Fibroblast of skin of left biceps (primary cell): ENCODE data around the gene CDKN2AIPNL.
A peak's percentile ranks its signal among the peaks of the same experiment; 100 is the strongest.
"Not testable (repeated sequence)": the region's sequence is repeated elsewhere in the genome, so short reads cannot be mapped to it uniquely, and the experiment has no call there.

ENCODE experiments used
- DNase-seq, 2 experiments: peaks; one replicate each; pipeline ENCODE4 v3.0.0-alpha.2; 2013; ENCODE audit warnings: low read depth in 2 of 2

Gene CDKN2AIPNL

DNA sequence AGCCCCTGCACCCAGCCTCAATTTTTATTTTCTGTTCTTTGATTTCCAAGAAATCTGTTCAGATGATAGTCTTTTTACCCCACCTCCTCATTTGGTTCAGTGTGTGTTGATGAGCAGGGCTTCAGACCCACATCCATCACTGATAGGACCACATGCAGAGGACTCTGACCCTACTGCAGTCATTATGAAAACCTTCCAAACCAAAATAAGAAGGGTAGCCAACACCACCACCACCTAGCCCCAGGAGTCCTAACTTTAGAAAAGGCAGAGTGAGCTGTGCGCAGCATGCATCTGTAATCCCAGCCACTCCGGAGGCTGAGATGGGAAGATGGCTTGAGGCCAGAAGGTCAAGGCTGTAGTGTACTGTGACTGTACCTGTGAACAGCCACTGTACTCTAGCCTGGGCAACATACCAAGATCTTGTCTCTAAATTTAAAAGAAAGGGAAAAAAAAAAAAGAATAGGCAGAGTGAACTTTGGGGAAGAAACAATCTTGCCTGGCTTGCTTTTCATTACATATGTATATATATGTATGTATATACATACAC is 13.0 kb downstream of the CDKN2AIPNL start:
- DNase-seq, result no peak

- DNase-seq, result no peak
These were observed 14.5 kb downstream of the CDKN2AIPNL start for GRCh38 chr5:134397196-134397595.

DNA sequence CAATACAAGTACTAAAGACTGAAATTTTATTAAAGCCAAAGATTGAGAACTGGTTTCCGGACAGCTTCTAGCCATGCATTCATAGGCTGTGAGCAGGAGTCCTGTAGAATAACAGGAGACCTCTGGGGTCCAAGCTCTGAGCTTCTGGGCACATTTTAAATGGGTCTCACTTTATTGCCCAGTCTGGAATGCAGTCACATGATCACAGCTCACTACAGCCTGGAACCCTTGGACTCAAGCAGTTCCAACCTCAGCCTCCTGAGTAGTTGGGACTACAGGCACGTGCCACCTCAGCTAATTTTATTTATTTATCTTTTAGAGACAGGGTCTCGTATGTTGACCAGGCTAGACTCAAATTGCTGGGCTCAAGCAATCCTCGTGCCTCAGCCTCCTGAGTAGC is 15.4 kb downstream of the CDKN2AIPNL start:
- DNase-seq, result no peak

DNA sequence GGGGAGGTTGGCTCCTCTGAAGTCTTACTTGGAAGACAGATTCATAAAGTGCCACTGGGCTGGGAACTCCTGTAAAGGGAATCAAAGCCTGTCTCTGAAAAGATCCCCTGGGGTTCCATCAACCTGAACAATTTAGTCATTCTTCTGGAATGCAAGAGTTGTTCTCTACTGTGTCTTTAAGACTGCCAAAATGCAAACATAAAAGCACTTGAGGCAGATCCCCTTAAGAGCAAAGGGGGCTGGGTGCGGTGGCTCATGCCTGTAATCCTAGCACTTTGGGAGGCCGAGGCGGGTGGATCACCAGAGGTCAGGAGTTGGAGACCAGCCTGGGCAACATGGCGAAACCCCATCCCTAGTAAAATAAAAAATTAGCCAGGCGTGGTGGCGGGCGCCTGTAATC is 16.7 kb downstream of the CDKN2AIPNL start:
- no peak for DNase-seq

DNA sequence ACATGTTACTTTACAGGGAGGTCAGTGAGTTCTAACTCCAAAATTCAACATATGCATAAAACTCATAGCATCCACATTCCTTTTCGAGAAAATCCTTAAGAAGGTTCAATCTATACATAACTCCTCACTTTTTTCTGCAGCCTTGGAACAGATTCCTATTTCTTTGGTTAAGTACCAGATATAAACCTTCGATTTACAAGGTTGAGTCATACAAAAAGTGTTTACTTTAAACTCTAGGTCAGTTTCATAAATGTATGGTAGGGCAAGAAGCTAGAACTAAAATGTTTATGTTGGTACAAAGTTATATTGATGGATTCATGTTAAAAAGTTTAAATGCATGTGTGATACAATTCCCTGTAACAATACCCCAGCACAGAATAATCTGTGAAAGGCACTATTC is 19.4 kb downstream of the CDKN2AIPNL start:
- no peak for DNase-seq

DNA sequence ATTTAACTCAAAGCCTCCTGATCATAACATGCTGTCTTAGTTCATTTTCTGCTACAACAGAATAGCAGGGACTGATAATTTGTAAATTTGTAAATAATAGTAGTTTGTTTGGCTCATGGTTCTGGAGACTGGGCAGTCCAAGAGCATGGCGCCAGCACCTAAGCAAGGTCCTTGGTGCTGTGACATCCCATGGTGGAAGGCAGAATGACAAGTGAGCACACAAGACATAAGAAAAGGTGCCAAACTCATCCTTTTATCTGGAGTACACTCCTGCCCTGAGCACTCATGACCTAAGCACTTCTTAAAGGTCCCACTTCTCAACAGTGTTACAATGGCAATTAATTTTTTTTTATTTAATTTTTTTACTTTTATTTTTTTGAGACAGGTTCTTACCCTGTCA is 24.2 kb downstream of the CDKN2AIPNL start:
- no peak for DNase-seq

GRCh38 chr5:134383980-134384697 is 27.5 kb downstream of the CDKN2AIPNL start:
- no peak for DNase-seq

DNA sequence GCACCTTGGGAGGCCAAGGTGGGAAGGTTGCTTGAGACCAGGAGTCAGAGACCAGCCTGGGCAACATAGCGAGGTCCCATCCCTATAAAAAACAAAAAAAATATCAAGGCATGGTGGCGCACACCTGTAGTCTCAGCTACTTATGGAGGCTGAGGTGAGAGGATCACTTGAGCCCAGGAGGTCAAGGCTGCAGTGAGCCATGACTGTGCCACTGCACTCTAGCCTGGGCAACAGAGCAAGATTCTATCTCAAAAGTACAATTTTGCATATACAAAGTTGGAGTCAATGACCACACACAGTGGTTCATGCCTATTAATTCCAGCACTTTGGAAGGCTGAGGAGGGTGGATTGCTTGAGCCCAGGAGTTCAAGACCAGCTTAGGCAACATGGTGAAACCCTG is 29.5 kb downstream of the CDKN2AIPNL start:
- DNase-seq, result not testable (repeated sequence)

DNA sequence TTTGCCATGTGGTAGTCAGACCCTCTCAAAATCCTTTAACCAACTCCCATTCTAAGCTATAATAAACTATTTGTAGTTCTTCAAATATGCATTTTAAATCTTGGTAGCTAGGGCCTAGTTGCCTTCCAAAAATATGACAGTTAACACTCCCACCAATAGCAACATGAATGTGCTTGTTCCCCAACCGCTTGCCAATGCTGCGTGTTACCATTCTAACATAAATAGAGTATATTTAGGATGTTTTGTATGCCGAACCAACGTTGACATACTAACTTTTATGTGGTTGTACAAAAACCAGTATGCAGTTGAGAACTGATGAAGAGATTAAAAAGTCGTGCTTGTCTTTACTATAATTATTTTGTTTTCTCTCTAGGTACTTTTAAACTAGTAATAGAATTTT is 31.3 kb downstream of the CDKN2AIPNL start:
- DNase-seq, result no peak

DNA sequence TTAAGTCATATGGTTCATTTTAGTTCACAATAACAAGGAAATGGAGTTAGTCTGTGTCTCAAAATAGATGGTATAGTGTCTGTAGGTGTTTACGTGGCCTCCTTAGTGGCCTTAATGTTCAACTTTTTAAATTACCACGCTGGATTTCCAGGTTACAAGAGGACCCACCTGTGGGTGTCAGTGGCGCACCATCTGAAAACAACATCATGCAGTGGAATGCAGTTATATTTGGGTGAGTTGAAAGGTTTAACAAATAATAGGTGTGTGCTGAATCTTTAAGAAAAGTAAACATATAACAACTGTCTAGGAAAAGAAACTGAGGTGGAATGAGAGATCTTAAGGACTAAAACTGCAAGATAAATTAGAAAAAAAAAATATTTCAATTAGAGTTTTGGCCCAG is 37.4 kb downstream of the CDKN2AIPNL start:
- DNase-seq, result no peak

DNA sequence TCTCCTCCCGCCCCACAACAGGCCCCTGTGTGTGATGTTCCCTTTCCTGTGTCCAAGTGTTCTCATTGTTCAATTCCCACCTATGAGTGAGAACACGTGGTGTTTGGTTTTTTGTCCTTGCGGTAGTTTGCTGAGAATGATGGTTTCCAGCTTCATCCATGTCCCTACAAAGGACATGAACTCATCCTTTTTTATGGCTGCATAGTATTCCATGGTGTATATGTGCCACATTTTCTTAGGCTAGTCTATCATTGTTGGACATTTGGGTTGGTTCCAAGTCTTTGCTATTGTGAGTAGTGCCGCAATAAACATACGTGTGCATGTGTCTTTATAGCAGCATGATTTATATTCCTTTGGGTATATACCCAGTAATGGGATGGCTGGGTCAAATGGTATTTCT is 38.0 kb downstream of the CDKN2AIPNL start:
- not testable (repeated sequence) for DNase-seq

- DNase-seq, result no peak
These were observed 39.8 kb downstream of the CDKN2AIPNL start for GRCh38 chr5:134371834-134372340.

DNA sequence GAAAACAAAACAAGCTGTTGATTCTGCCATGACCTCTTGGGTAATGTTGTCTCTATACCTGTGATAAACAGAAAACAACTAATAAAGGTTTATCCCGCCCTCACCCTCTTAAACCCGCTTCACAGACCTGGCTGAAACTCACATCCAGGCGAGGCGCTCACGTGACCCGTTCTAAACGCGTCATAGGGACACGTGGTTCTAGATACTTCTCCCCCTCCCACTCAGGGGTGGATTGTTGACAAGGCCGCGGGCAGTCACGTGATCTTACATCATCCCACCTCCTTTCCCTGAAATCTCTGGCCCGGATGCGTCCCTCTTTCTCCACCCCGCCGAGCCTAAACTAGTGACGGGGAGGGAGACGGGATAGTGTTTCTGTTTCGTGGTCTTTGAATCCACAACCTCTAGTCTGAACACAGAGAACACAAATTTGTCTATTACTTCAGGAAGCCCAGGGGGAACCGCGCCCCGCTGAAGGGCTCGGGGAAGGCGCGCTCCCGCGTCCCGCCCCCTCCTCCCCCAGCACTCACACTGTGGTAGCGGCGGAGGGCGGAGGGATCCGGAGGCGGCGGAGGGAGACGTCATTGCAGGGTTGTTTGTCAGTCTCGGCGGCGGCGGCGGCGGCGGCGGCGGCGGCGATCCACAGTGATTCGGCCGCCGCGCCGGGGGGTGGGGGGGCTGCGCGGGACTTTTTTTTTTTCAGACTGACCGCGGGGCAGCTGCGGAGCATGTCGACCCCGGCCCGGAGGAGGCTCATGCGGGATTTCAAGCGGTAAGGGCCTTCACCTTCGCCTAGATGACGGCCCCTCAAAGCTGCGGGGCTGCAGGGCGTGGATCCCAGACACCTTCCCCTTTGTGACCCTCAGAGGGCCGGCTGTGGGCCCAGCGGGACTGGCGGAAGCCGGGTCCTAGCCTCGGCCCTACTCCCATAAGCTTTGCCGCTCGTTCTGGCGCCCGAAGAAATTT is 40.5 kb downstream of the CDKN2AIPNL start, which contains the start of gene UBE2B:
Gene UBE2B (plus strand): TSS at position 699 of the 963 bp plus-strand sequence. CDS start 27 bp downstream, at position 726.
- peak; percentile 99 for DNase-seq

DNA sequence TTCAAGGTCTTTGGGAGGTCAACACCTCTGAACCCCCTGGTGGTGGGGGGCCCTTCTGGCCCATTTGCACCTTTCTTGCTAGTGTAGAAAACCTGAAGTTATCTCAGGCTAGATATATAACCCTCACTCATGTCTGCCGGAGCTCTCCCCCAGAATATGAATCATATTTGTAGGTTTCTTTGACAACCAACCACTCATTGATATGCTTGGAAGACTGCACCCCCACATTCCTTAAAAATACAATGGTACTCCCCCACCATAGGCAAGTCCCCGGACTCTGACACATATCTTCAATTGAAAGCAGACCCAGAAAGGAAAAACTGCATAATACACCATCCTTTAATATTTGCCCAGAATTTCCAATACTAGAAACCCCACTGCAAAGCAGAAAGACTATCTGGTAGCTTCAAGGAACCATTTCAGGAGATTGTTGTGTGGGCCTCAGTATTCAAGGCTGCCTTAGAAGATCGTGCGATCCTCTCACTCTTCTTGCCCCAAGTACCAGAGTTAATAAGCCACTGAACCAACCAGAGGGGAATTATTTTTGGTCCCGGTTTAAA is 41.3 kb downstream of the CDKN2AIPNL start:
- no peak for DNase-seq

GRCh38 chr5:134365604-134366003 is 46.1 kb downstream of the CDKN2AIPNL start:
- no peak for DNase-seq

DNA sequence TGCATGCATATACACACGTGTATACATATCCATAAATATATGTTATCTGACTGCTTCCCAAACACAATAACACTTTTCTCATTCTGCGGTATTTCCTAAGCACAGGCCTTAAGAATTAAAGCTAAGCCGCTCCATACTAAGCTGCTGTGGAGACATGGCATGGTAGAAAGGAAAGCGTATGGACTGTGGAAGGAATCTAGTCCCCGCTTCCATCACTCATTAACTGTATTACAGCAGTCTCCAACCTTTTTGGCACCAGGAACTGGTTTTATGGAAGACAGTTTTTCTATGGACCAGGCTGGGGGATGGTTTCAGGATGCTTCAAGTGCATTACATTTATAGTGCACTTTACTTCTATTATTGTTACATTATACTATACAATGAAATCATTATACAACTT is 56.0 kb downstream of the CDKN2AIPNL start:
- no peak for DNase-seq
